ENCODE data around the gene NAV2. TPM values are rescaled to one million over a fixed set of nuclear protein-coding genes. Genes with fewer than 3 reads are reported as not detected.

NAV2 gene
- total and polyA plus RNA-seq, 2 donors from 2014 or later, result 5.9 to 37.7 TPM

DNA sequence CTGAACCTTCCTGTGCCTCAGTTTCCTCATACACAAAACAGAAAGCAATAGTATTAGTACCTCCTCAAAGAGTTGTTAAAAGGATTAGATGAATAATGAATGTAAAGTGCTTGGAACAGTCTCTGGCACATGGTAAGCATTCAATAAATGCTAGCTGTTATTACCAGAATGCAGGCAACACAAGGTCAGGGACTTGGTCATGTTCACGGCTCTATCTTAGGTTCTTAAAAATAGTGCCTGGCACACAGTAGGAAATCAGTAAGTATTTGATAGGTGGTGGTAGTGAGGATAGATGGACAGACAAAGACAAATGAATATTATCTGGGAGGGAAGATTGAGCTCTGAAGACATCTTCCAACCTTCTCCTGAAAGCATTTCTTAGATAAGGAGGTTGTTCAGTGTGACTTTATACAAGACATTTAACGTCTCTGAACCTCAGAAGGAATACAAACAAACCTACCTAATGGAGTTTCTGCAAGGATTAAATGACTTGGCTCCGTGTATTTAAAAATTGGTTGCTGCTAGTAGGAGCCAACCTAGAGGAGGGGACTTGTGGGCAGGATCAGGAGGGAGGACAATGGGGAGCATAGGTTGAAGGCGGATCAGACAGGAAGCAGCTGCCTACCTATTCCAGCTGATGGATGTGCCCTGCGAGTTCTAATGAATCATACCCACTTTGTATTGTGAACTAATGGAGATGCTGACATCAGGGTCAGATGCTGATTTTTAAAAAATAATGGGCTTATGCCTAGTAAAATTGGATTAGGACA lies 353.6 kb downstream of the NAV2 start:
- no peaks in the 10 kb centered on the region for H3K9me3 ChIP-seq (ENCODE audit: control insufficient read depth in 2 of 3, insufficient read depth in 1 of 3, low read length in 3 of 3)
- intact Hi-C loops (cut with DNase I), result no loop called here
- no peak overlapping the region for H3K27ac ChIP-seq (ENCODE audit: low read depth in 2 of 2, low read length in 2 of 2)
- TF ChIP-seq, protein P1, sequence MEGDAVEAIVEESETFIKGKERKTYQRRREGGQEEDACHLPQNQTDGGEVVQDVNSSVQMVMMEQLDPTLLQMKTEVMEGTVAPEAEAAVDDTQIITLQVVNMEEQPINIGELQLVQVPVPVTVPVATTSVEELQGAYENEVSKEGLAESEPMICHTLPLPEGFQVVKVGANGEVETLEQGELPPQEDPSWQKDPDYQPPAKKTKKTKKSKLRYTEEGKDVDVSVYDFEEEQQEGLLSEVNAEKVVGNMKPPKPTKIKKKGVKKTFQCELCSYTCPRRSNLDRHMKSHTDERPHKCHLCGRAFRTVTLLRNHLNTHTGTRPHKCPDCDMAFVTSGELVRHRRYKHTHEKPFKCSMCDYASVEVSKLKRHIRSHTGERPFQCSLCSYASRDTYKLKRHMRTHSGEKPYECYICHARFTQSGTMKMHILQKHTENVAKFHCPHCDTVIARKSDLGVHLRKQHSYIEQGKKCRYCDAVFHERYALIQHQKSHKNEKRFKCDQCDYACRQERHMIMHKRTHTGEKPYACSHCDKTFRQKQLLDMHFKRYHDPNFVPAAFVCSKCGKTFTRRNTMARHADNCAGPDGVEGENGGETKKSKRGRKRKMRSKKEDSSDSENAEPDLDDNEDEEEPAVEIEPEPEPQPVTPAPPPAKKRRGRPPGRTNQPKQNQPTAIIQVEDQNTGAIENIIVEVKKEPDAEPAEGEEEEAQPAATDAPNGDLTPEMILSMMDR (IDR thresholded peaks at IDR 0.05; ENCODE audit: borderline replicate concordance, extremely low read depth, insufficient read depth), result no peak
- H3K36me3 ChIP-seq (ENCODE audit: control insufficient read depth in 2 of 3, insufficient read depth in 3 of 3, low read length in 3 of 3), result peaks cover 0 to 18% (median 6%) of the 10 kb centered on the region in 3 donors
- no peaks in the 10 kb centered on the region for H3K4me1 ChIP-seq (ENCODE audit: control insufficient read depth in 2 of 3, insufficient read depth in 2 of 3, low read depth in 1 of 3, low read length in 3 of 3)
- H3K4me3 ChIP-seq (ENCODE audit: low read length in 3 of 3), result no peak overlapping the region
- FAIRE-seq, result no peak
- no peak overlapping the region for H3K9ac ChIP-seq (ENCODE audit: low read length in 3 of 3)
- DNase-seq, result no peak
- H3K27me3 ChIP-seq (ENCODE audit: control insufficient read depth, insufficient read depth, low read length), result no peaks in the 10 kb centered on the region

DNA sequence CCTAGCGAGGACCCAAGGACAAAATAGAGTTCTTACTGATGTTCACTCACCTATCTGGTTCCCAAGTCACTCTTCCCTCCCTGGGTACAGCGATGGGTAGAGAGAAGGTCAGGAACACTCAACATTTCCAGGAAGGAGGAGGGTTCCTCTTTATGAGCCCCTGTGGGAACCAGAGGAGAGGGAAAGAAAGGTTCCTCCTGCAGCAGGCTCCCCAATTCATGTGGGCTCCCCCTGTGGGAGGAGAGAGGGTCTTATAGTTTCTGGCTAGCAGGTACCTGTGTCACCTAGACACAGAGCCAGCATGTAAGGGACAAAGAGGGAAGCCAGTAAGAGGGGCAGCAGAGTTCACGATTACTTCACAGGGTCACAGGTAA lies 354.1 kb downstream of the NAV2 start:
- H3K9me3 ChIP-seq (ENCODE audit: control insufficient read depth in 2 of 3, insufficient read depth in 1 of 3, low read length in 3 of 3), result no peaks in the 10 kb centered on the region
- FAIRE-seq (no peak), DNase-seq (no peak)
- H3K36me3 ChIP-seq (ENCODE audit: control insufficient read depth in 2 of 3, insufficient read depth in 3 of 3, low read length in 3 of 3), result peaks cover 0 to 18% (median 6%) of the 10 kb centered on the region in 3 donors
- TF ChIP-seq, protein P1 (IDR thresholded peaks at IDR 0.05; ENCODE audit: borderline replicate concordance, extremely low read depth, insufficient read depth), result no peak
- H3K4me1 ChIP-seq (ENCODE audit: control insufficient read depth in 2 of 3, insufficient read depth in 2 of 3, low read depth in 1 of 3, low read length in 3 of 3), result no peaks in the 10 kb centered on the region
- H3K27me3 ChIP-seq (ENCODE audit: control insufficient read depth, insufficient read depth, low read length), result no peaks in the 10 kb centered on the region
- intact Hi-C loops (cut with DNase I), result no loop called here
- H3K9ac ChIP-seq (ENCODE audit: low read length in 3 of 3), result no peak overlapping the region
- no peak overlapping the region for H3K27ac ChIP-seq (ENCODE audit: low read depth in 2 of 2, low read length in 2 of 2)
- no peak overlapping the region for H3K4me3 ChIP-seq (ENCODE audit: low read length in 3 of 3)

DNA sequence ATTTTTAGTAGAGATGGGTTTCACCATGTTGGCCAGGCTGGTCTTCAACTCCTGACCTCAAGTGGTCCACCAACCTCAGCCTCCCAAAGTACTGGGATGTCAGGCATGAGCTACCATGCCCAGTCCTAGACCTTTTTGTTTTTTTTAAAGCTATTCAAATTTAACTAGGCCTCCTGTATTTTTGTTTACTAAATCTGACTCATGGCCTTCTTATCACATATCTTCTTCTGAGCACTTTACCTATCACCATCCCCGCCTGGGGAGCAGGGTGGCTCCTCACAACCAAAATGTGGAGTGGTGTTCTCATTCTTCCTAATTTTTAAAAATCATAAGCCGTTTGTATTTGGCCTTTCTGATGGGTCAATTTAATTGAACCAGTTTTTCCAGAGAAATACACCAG lies 355.0 kb downstream of the NAV2 start:
- Histone ChIP-seq H3K9me3 (ENCODE audit: control insufficient read depth in 2 of 3, insufficient read depth in 1 of 3, low read length in 3 of 3) (no peaks in the 10 kb centered on the region), H3K4me1 (ENCODE audit: control insufficient read depth in 2 of 3, insufficient read depth in 2 of 3, low read depth in 1 of 3, low read length in 3 of 3) (no peaks in the 10 kb centered on the region), H3K9ac (ENCODE audit: low read length in 3 of 3) (no peak overlapping the region), H3K4me3 (ENCODE audit: low read length in 3 of 3) (no peak overlapping the region), H3K27me3 (ENCODE audit: control insufficient read depth, insufficient read depth, low read length) (no peaks in the 10 kb centered on the region), H3K27ac (ENCODE audit: low read depth in 2 of 2, low read length in 2 of 2) (no peak overlapping the region), H3K36me3 (ENCODE audit: control insufficient read depth in 2 of 3, insufficient read depth in 3 of 3, low read length in 3 of 3) (peaks cover 0 to 18% (median 6%) of the 10 kb centered on the region in 3 donors)
- DNase-seq (no peak), FAIRE-seq (no peak)
- intact Hi-C loops (cut with DNase I), result no loop called here
- TF ChIP-seq, protein P1 (IDR thresholded peaks at IDR 0.05; ENCODE audit: borderline replicate concordance, extremely low read depth, insufficient read depth), result no peak

All from kidney (tissue), 14 donors.